ENCODE results near the gene NASP. TPM values are rescaled to one million over a fixed set of nuclear protein-coding genes. Genes with fewer than 3 reads are reported as not detected.

NASP gene
- total and polyA plus RNA-seq, 2 of the 4 experiments (the other 2 are of a cell fraction): 56.6 to 124 TPM

- POLR2A ChIA-PET (ENCODE audit: unreplicated experiment): interaction anchor here (1.1 kb wide), 1 partner anchor 29 kb away, joined by 6 read pairs; the partner anchor contains the start of gene PRDX1
- H3K9me3 ChIP-seq (ENCODE audit: control insufficient read depth, insufficient read depth, low read length): no peaks in the 10 kb centered on the region
- H3K9me1 ChIP-seq (ENCODE audit: insufficient read depth, low read length): peaks cover 5% of the 10 kb centered on the region; the same call in 1 of the 2 replicates
- H4K5ac ChIP-seq (ENCODE audit: low read depth, low read length): peak within 1 kb of the TSS; percentile 100
- H2BK15ac ChIP-seq (ENCODE audit: low read depth, low read length): peak within 1 kb of the TSS; percentile 87; the same call in 2 of the 3 replicates
- peak within 1 kb of the TSS; percentile 99 for H2AK9ac ChIP-seq (replicated peaks; ENCODE audit: low read depth, low read length, poor library complexity)
- H3K4ac ChIP-seq (ENCODE audit: low read depth, low read length): peak within 1 kb of the TSS; percentile 100
- H3K79me1 ChIP-seq (ENCODE audit: low read depth in 1 of 2, low read length in 2 of 2): peaks cover 17 to 36% of the 10 kb centered on the region in 2 experiments
- peak within 1 kb of the TSS; percentile 97 for H3K56ac ChIP-seq (ENCODE audit: extremely low read depth, insufficient read depth, low read length)
- H3K23ac ChIP-seq (ENCODE audit: low read depth, low read length): peak within 1 kb of the TSS; percentile 100
- H3K18ac ChIP-seq (ENCODE audit: low read depth, low read length): peak within 1 kb of the TSS; percentile 95
- H2AFZ ChIP-seq (replicated peaks; ENCODE audit: low read length, poor library complexity): peak within 1 kb of the TSS; percentile 97
- H4K8ac ChIP-seq (ENCODE audit: low read depth in 2 of 2, low read length in 2 of 2): peak within 1 kb of the TSS; percentile 98 to 100
- H3K9ac ChIP-seq (ENCODE audit: low read depth, low read length): peak within 1 kb of the TSS; percentile 92
- H3K4me3 ChIP-seq (ENCODE audit: insufficient read depth, low read depth, low read length): peak within 1 kb of the TSS; percentile 64
- H3K4me1 ChIP-seq (ENCODE audit: control insufficient read depth, insufficient read depth, low read length): peaks cover 6% of the 10 kb centered on the region
- peak within 1 kb of the TSS; percentile 99 for H4K91ac ChIP-seq (ENCODE audit: insufficient read depth, low read depth, low read length)
- peaks cover 4% of the 10 kb centered on the region for H3K36me3 ChIP-seq (ENCODE audit: control insufficient read depth, insufficient read depth, low read length)
- peak within 1 kb of the TSS; percentile 96 for H2AK5ac ChIP-seq (ENCODE audit: low read depth, low read length)
- intact Hi-C loops (cut with micrococcal nuclease) (no loop called here), dilution Hi-C loops (cut with HindIII; ENCODE audit: low sequenced_read_pairs, unreplicated experiment) (no loop called here), in situ Hi-C loops (cut with MboI; ENCODE audit: low sequenced_read_pairs) (no loop called here)
- TSS peak; percentile 93 for BruUV-seq (replicated peaks)
- peak within 1 kb of the TSS; percentile 100 for H3K14ac ChIP-seq (replicated peaks; ENCODE audit: low read depth, low read length)
- ATAC-seq (ENCODE audit: low read depth) (peak; percentile 96), DNase-seq (peak; percentile 78)
- CTCF ChIA-PET: interaction anchor here (1.3 kb wide), 1 partner anchor 57 kb away, joined by 3 read pairs; no protein-coding TSS in a partner anchor
- peak within 1 kb of the TSS; percentile 93 for H3K27ac ChIP-seq (ENCODE audit: insufficient read depth, low read length)
- 2% methylated on average over 7 of the region's 47 CpGs; no CpG with 5 or more reads in 1 of the 2 experiments for WGBS, 2 experiments (ENCODE audit: extremely low coverage in 2 of 2, insufficient read length in 1 of 2)
- peak within 1 kb of the TSS; percentile 92 for H3K4me2 ChIP-seq (ENCODE audit: low read depth, low read length)
- H2BK20ac ChIP-seq (ENCODE audit: low read depth, low read length): peak within 1 kb of the TSS; percentile 81
- H4K20me1 ChIP-seq (ENCODE audit: insufficient read depth, low read length): no peaks in the 10 kb centered on the region
- H3K27me3 ChIP-seq (ENCODE audit: control insufficient read depth, insufficient read depth, low read length): no peaks in the 10 kb centered on the region
- H2BK120ac ChIP-seq (ENCODE audit: low read depth, low read length): peak within 1 kb of the TSS; percentile 85
- peak within 1 kb of the TSS; percentile 90 for H2BK5ac ChIP-seq (ENCODE audit: low read depth, low read length, poor library complexity, severe bottlenecking)
- TF ChIP-seq RAD21 (IDR thresholded peaks at IDR 0.05; ENCODE audit: low read length): no peak
- peak; percentile 45; the same call in 1 of the 2 replicates for TF ChIP-seq MAZ (IDR thresholded peaks at IDR 0.05; ENCODE audit: borderline replicate concordance, low read depth, low read length)
- no peak for TF ChIP-seq NFE2L2 (IDR thresholded peaks at IDR 0.05; ENCODE audit: low read depth, low read length)
- TF ChIP-seq, protein P1, sequence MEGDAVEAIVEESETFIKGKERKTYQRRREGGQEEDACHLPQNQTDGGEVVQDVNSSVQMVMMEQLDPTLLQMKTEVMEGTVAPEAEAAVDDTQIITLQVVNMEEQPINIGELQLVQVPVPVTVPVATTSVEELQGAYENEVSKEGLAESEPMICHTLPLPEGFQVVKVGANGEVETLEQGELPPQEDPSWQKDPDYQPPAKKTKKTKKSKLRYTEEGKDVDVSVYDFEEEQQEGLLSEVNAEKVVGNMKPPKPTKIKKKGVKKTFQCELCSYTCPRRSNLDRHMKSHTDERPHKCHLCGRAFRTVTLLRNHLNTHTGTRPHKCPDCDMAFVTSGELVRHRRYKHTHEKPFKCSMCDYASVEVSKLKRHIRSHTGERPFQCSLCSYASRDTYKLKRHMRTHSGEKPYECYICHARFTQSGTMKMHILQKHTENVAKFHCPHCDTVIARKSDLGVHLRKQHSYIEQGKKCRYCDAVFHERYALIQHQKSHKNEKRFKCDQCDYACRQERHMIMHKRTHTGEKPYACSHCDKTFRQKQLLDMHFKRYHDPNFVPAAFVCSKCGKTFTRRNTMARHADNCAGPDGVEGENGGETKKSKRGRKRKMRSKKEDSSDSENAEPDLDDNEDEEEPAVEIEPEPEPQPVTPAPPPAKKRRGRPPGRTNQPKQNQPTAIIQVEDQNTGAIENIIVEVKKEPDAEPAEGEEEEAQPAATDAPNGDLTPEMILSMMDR (conservative IDR thresholded peaks at IDR 0.05; ENCODE audit: low read depth, low read length): no peak
- TF ChIP-seq SMC3 (IDR thresholded peaks at IDR 0.05; ENCODE audit: low read depth, low read length): no peak
- TF ChIP-seq POLR2A (IDR thresholded peaks at IDR 0.05; ENCODE audit: low read depth, low read length): peak; percentile 61; the same call in 1 of the 2 replicates
- TF ChIP-seq, protein P2, sequence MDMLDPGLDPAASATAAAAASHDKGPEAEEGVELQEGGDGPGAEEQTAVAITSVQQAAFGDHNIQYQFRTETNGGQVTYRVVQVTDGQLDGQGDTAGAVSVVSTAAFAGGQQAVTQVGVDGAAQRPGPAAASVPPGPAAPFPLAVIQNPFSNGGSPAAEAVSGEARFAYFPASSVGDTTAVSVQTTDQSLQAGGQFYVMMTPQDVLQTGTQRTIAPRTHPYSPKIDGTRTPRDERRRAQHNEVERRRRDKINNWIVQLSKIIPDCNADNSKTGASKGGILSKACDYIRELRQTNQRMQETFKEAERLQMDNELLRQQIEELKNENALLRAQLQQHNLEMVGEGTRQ (IDR thresholded peaks at IDR 0.05; ENCODE audit: low read depth, low read length): peak; percentile 93
- no peak for TF ChIP-seq CHD1 (IDR thresholded peaks at IDR 0.05; ENCODE audit: low read depth, low read length)
- TF ChIP-seq MAFK (IDR thresholded peaks at IDR 0.05; ENCODE audit: low read depth, low read length): no peak
- TF ChIP-seq, protein P3, sequence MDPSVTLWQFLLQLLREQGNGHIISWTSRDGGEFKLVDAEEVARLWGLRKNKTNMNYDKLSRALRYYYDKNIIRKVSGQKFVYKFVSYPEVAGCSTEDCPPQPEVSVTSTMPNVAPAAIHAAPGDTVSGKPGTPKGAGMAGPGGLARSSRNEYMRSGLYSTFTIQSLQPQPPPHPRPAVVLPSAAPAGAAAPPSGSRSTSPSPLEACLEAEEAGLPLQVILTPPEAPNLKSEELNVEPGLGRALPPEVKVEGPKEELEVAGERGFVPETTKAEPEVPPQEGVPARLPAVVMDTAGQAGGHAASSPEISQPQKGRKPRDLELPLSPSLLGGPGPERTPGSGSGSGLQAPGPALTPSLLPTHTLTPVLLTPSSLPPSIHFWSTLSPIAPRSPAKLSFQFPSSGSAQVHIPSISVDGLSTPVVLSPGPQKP (IDR thresholded peaks at IDR 0.05; ENCODE audit: borderline replicate concordance, low read depth, low read length): no peak
- TF ChIP-seq BHLHE40 (IDR thresholded peaks at IDR 0.05; ENCODE audit: low read depth, low read length): no peak; the same call in none of the 2 replicates
- TF ChIP-seq FOS (IDR thresholded peaks at IDR 0.05; ENCODE audit: low read depth, low read length): no peak
- no peak for TF ChIP-seq CEBPB (IDR thresholded peaks at IDR 0.05; ENCODE audit: low read depth, low read length)
Measured at GRCh38 chr1:45550401-45551351, 33.2 kb upstream of the NASP start, which contains the start of gene AKR1A1. AKR1A1 (plus strand) TSS chr1:45550826; CDS start chr1:45561795, 10,969 bp downstream.
